Measurements from ENCODE around the gene NUMB.

NUMB gene

GRCh38 chr14:73237786-73238423 is 220.4 kb downstream of the NUMB start:
- TF ChIP-seq TAF1 (IDR thresholded peaks at IDR 0.05; ENCODE audit: borderline replicate concordance, insufficient read depth, low read length): no peak

GRCh38 chr14:73237219-73237785 is 221.0 kb downstream of the NUMB start, which contains the start of gene PAPLN:
Gene PAPLN, plus strand, starts transcription at chr14:73237506. Its CDS starts 2,273 bp downstream, at chr14:73239779.
- TF ChIP-seq POLR2AphosphoS5 (IDR thresholded peaks at IDR 0.05; ENCODE audit: low read depth, low read length): no peak
- no peak for TF ChIP-seq SIN3A (IDR thresholded peaks at IDR 0.05; ENCODE audit: borderline replicate concordance, insufficient read depth, low read length)
- no peak for TF ChIP-seq REST (IDR thresholded peaks at IDR 0.05; ENCODE audit: insufficient read depth in 1 of 2, low read depth in 2 of 2, low read length in 2 of 2)
- TF ChIP-seq FOXP2 (optimal IDR thresholded peaks at IDR 0.05; ENCODE audit: borderline replicate concordance, extremely low read depth, extremely low read length, insufficient read depth): no peak

GRCh38 chr14:73236752-73237218 is 221.6 kb downstream of the NUMB start:
- TF ChIP-seq FOXP2 (optimal IDR thresholded peaks at IDR 0.05; ENCODE audit: borderline replicate concordance, extremely low read depth, extremely low read length, insufficient read depth) (no peak), SIN3A (IDR thresholded peaks at IDR 0.05; ENCODE audit: borderline replicate concordance, insufficient read depth, low read length) (no peak), POLR2AphosphoS5 (IDR thresholded peaks at IDR 0.05; ENCODE audit: low read depth, low read length) (no peak), TAF1 (IDR thresholded peaks at IDR 0.05; ENCODE audit: borderline replicate concordance, insufficient read depth, low read length) (no peak), REST (IDR thresholded peaks at IDR 0.05; ENCODE audit: insufficient read depth in 1 of 2, low read depth in 2 of 2, low read length in 2 of 2) (no peak)

- TF ChIP-seq REST (IDR thresholded peaks at IDR 0.05; ENCODE audit: insufficient read depth in 1 of 2, low read depth in 2 of 2, low read length in 2 of 2): no peak
- no peak for TF ChIP-seq FOXP2 (optimal IDR thresholded peaks at IDR 0.05; ENCODE audit: borderline replicate concordance, extremely low read depth, extremely low read length, insufficient read depth)
- TF ChIP-seq SIN3A (IDR thresholded peaks at IDR 0.05; ENCODE audit: borderline replicate concordance, insufficient read depth, low read length): no peak
- TF ChIP-seq TAF1 (IDR thresholded peaks at IDR 0.05; ENCODE audit: borderline replicate concordance, insufficient read depth, low read length): no peak
- no peak for TF ChIP-seq POLR2AphosphoS5 (IDR thresholded peaks at IDR 0.05; ENCODE audit: low read depth, low read length)
Measured at GRCh38 chr14:73236157-73236556, 222.2 kb downstream of the NUMB start.

GRCh38 chr14:73235531-73236155 is 222.7 kb downstream of the NUMB start:
- no peak for TF ChIP-seq REST (IDR thresholded peaks at IDR 0.05; ENCODE audit: insufficient read depth in 1 of 2, low read depth in 2 of 2, low read length in 2 of 2)
- TF ChIP-seq SIN3A (IDR thresholded peaks at IDR 0.05; ENCODE audit: borderline replicate concordance, insufficient read depth, low read length): no peak
- TF ChIP-seq POLR2AphosphoS5 (IDR thresholded peaks at IDR 0.05; ENCODE audit: low read depth, low read length): no peak
- TF ChIP-seq TAF1 (IDR thresholded peaks at IDR 0.05; ENCODE audit: borderline replicate concordance, insufficient read depth, low read length): no peak
- TF ChIP-seq FOXP2 (optimal IDR thresholded peaks at IDR 0.05; ENCODE audit: borderline replicate concordance, extremely low read depth, extremely low read length, insufficient read depth): no peak

Data from PFSK-1 (cell line).